ENCODE results near the gene MIA2. TPM values are rescaled to one million over a fixed set of nuclear protein-coding genes. Genes with fewer than 3 reads are reported as not detected.

The MIA2 gene
- total RNA-seq, 1 experiment from 2014 or later: 15.0 TPM

DNA sequence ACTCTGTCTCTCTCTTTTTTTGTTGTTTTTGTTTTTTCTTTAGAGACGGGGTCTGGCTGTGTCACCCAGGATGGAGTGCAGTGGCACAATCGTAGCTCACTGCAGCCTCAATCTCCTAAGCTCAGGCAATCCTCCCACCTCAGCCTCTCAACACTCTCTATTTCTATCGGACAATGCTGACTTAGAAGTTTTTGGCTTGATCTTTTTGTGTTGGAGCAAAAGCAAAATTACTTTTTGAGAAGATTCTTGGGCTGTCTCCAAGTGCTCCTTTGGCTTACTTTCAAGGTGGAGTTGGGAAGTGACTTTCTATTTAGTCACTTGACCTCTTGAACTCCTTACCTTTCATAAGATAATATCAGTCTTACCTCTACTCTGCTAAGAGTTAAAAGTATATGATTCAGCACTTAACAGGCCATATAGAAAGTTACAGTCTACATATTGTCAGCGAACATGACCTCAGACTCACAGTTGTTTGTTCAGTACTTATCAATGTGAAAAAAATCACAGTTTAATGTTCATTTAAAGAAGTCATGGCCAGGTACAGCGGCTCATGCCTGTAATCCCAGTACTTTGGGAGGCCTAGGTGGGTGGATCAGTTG, 15.4 kb upstream of the MIA2 start:
- no peak overlapping the region for H2BK15ac ChIP-seq (ENCODE audit: low read depth, low read length)
- Mint-ChIP-seq H3K27ac (peak overlapping the region in 2 of 3 experiments; percentile 64 to 87; a peak in 2 of 7 replicates), H3K4me3 (no peak overlapping the region), H3K9me3 (no peaks in the 10 kb centered on the region), H3K36me3 (ENCODE audit: insufficient read depth in 1 of 3, low read depth in 3 of 3) (no peaks in the 10 kb centered on the region), H3K4me1 (peaks cover 6% of the 10 kb centered on the region in 2 experiments; a peak in 3 of 4 replicates), H3K27me3 (ENCODE audit: low read depth) (no peaks in the 10 kb centered on the region)
- no peak overlapping the region for H3K27ac ChIP-seq (ENCODE audit: insufficient read length, low read depth, low read length)
- no peaks in the 10 kb centered on the region for H3K23me2 ChIP-seq (ENCODE audit: insufficient read length, low read depth, low read length, poor library complexity, severe bottlenecking)
- no peaks in the 10 kb centered on the region for H3K79me2 ChIP-seq (ENCODE audit: insufficient read depth, low read length)
- no CpG with 5 or more reads among the region's 5 CpGs for WGBS (ENCODE audit: extremely low coverage, insufficient read length, low lambda C conversion rate)
- no peak overlapping the region for H4K8ac ChIP-seq (replicated peaks; ENCODE audit: insufficient read length, low read depth, low read length)
- H4K5ac ChIP-seq (ENCODE audit: insufficient read length, low read depth, low read length): no peak overlapping the region
- H3K27me3 ChIP-seq (ENCODE audit: insufficient read depth, low read length): no peaks in the 10 kb centered on the region
- no peak overlapping the region for H3K18ac ChIP-seq (ENCODE audit: insufficient read length, low read depth, low read length)
- H2BK5ac ChIP-seq (ENCODE audit: insufficient read length, low read length): no peak overlapping the region
- no peak overlapping the region for H3K9ac ChIP-seq (ENCODE audit: extremely low read depth, insufficient read length, low read length)
- no peak overlapping the region for H2AFZ ChIP-seq (ENCODE audit: low read length)
- H2AK5ac ChIP-seq (ENCODE audit: insufficient read length, low read length): no peak overlapping the region
- DNase-seq: no peak
- no peaks in the 10 kb centered on the region for H4K20me1 ChIP-seq (ENCODE audit: control insufficient read depth, insufficient read depth, insufficient read length)
- H3K14ac ChIP-seq (ENCODE audit: insufficient read depth, low read length): no peak overlapping the region
- H3K4ac ChIP-seq (ENCODE audit: low read depth, low read length): no peak overlapping the region
- no peak overlapping the region for H3T11ph ChIP-seq (ENCODE audit: low read length)
- TF ChIP-seq, protein P1, sequence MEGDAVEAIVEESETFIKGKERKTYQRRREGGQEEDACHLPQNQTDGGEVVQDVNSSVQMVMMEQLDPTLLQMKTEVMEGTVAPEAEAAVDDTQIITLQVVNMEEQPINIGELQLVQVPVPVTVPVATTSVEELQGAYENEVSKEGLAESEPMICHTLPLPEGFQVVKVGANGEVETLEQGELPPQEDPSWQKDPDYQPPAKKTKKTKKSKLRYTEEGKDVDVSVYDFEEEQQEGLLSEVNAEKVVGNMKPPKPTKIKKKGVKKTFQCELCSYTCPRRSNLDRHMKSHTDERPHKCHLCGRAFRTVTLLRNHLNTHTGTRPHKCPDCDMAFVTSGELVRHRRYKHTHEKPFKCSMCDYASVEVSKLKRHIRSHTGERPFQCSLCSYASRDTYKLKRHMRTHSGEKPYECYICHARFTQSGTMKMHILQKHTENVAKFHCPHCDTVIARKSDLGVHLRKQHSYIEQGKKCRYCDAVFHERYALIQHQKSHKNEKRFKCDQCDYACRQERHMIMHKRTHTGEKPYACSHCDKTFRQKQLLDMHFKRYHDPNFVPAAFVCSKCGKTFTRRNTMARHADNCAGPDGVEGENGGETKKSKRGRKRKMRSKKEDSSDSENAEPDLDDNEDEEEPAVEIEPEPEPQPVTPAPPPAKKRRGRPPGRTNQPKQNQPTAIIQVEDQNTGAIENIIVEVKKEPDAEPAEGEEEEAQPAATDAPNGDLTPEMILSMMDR (conservative IDR thresholded peaks at IDR 0.05): no peak
- H2BK20ac ChIP-seq (ENCODE audit: low read depth, low read length, poor library complexity, severe bottlenecking): no peak overlapping the region
- H2BK120ac ChIP-seq (ENCODE audit: low read depth, low read length, poor library complexity, severe bottlenecking): no peak overlapping the region
- no peak overlapping the region for H2BK12ac ChIP-seq (ENCODE audit: insufficient read length, low read depth, low read length)
- no peak overlapping the region for H3K4me2 ChIP-seq (ENCODE audit: insufficient read depth, insufficient read length, low read length)
- no peaks in the 10 kb centered on the region for H3K79me1 ChIP-seq (ENCODE audit: insufficient read depth, low read depth, low read length, poor library complexity, severe bottlenecking)
- no peak overlapping the region for H4K91ac ChIP-seq (ENCODE audit: insufficient read length, low read depth, low read length)
- no peaks in the 10 kb centered on the region; the same call in 1 of the 2 replicates for H3K4me1 ChIP-seq (ENCODE audit: insufficient read depth, low read length)
- H3K56ac ChIP-seq (ENCODE audit: insufficient read length, low read depth, low read length): no peak overlapping the region
- no peak overlapping the region for H3K23ac ChIP-seq (ENCODE audit: insufficient read length, low read depth, low read length)
- no peaks in the 10 kb centered on the region for H3K9me3 ChIP-seq (ENCODE audit: control insufficient read depth, low read depth, low read length)
